ENCODE results near the gene PKP4. TPM values are rescaled to one million over a fixed set of nuclear protein-coding genes. Genes with fewer than 3 reads are reported as not detected.

PKP4 gene
- total RNA-seq, 1 experiment from 2014 or later = 40.1 TPM

GRCh38 chr2:158477202-158477601, 20.4 kb downstream of the PKP4 start:
- DNase-seq = no peak
- no peaks in the 10 kb centered on the region for H3K36me3 ChIP-seq (ENCODE audit: low read depth, low read length)
- ATAC-seq = no peak
- intact Hi-C loops (cut with micrococcal nuclease) = no loop called here
- ChIA-PET POLR2A (ENCODE audit: unreplicated experiment) (no interaction called here), CTCF (no interaction called here)
- no peaks in the 10 kb centered on the region for H3K9me2 ChIP-seq (replicated peaks; ENCODE audit: low read length)
- no peaks in the 10 kb centered on the region for H3K9me3 ChIP-seq (ENCODE audit: low read length)
- H2AFZ ChIP-seq (ENCODE audit: low read length) = no peak overlapping the region
- no peak overlapping the region for H3K4me3 ChIP-seq (ENCODE audit: low read length)
- H4K20me1 ChIP-seq (ENCODE audit: low read length) = no peaks in the 10 kb centered on the region
- peaks cover 2% of the 10 kb centered on the region; the same call in 1 of the 2 replicates for H3K79me2 ChIP-seq (ENCODE audit: low read length)
- BruUV-seq (replicated peaks) = no TSS peak
- H3K27me3 ChIP-seq (ENCODE audit: low read length) = no peaks in the 10 kb centered on the region
- H3F3A ChIP-seq (ENCODE audit: low read length, unreplicated experiment) = no peaks in the 10 kb centered on the region
- no peak overlapping the region for H3K4me2 ChIP-seq (ENCODE audit: low read length)
- H3K4me1 ChIP-seq (ENCODE audit: insufficient read depth, low read length) = no peaks in the 10 kb centered on the region
- TF ChIP-seq EZH2phosphoT487 (IDR thresholded peaks at IDR 0.05; ENCODE audit: borderline replicate concordance, low read length) (no peak), EZH2 (IDR thresholded peaks at IDR 0.05; ENCODE audit: low read length, unreplicated experiment) (no peak), CTCF (conservative IDR thresholded peaks at IDR 0.05; ENCODE audit: low read depth, low read length) (no peak)
- H3K9ac ChIP-seq (ENCODE audit: low read length) = no peak overlapping the region
- no peak overlapping the region for H3K27ac ChIP-seq (ENCODE audit: low read length)

DNA sequence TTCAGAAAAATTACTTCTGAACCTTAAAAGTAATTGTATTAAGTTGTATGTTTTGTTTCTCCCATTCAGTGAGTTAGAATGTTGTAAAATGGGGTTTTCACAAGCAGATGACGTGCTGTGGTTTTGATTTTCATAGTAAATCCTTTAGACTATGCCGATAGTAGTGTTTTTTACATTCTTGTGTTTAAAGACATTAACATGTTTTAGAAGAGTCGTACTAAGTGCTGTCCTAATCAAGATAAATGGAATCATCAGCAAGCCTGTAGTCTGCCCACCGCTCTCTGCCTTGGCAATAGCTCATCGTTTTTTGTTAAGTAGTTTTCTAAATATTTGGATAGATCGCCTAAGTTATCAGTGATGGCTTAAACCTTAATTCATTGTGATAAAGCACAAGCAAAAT, 21.5 kb downstream of the PKP4 start:
- Histone ChIP-seq H3K4me2 (ENCODE audit: low read length) (no peak overlapping the region), H3K4me3 (ENCODE audit: low read length) (no peak overlapping the region), H3K9me2 (replicated peaks; ENCODE audit: low read length) (no peaks in the 10 kb centered on the region), H2AFZ (ENCODE audit: low read length) (no peak overlapping the region), H3K79me2 (ENCODE audit: low read length) (peaks cover 10% of the 10 kb centered on the region; the same call in 1 of the 2 replicates), H3K27ac (ENCODE audit: low read length) (no peak overlapping the region), H3F3A (ENCODE audit: low read length, unreplicated experiment) (no peaks in the 10 kb centered on the region), H3K27me3 (ENCODE audit: low read length) (no peaks in the 10 kb centered on the region), H3K9me3 (ENCODE audit: low read length) (no peaks in the 10 kb centered on the region), H4K20me1 (ENCODE audit: low read length) (no peaks in the 10 kb centered on the region), H3K4me1 (ENCODE audit: insufficient read depth, low read length) (0 out of 2 replicates have a peak, but pooled peaks cover 5% of the 10 kb centered on the region), H3K36me3 (ENCODE audit: low read depth, low read length) (no peaks in the 10 kb centered on the region), H3K9ac (ENCODE audit: low read length) (no peak overlapping the region)
- POLR2A ChIA-PET (ENCODE audit: unreplicated experiment) = interaction anchor here (0.6 to 0.7 kb wide), 2 partner anchors 567 to 1137 kb away, joined by 3 to 6 read pairs; no protein-coding TSS in a partner anchor
- no TSS peak for BruUV-seq (replicated peaks)
- no peak for TF ChIP-seq CTCF (conservative IDR thresholded peaks at IDR 0.05; ENCODE audit: low read depth, low read length)
- no peak for TF ChIP-seq EZH2 (IDR thresholded peaks at IDR 0.05; ENCODE audit: low read length, unreplicated experiment)
- TF ChIP-seq EZH2phosphoT487 (IDR thresholded peaks at IDR 0.05; ENCODE audit: borderline replicate concordance, low read length) = no peak
- CTCF ChIA-PET = no interaction called here
- no peak for ATAC-seq
- intact Hi-C loops (cut with micrococcal nuclease) = no loop called here
- no peak for DNase-seq

- Histone ChIP-seq H3K79me2 (ENCODE audit: low read length) (peaks cover 16% of the 10 kb centered on the region), H3K36me3 (ENCODE audit: low read depth, low read length) (no peaks in the 10 kb centered on the region), H3K9ac (ENCODE audit: low read length) (no peak overlapping the region), H3K4me3 (ENCODE audit: low read length) (no peak overlapping the region), H2AFZ (ENCODE audit: low read length) (no peak overlapping the region), H3K27me3 (ENCODE audit: low read length) (no peaks in the 10 kb centered on the region), H3K4me2 (ENCODE audit: low read length) (no peak overlapping the region), H3K9me3 (ENCODE audit: low read length) (no peaks in the 10 kb centered on the region), H3K4me1 (ENCODE audit: insufficient read depth, low read length) (0 out of 2 replicates have a peak, but pooled peaks cover 5% of the 10 kb centered on the region), H3F3A (ENCODE audit: low read length, unreplicated experiment) (no peaks in the 10 kb centered on the region), H3K9me2 (replicated peaks; ENCODE audit: low read length) (no peaks in the 10 kb centered on the region), H3K27ac (ENCODE audit: low read length) (no peak overlapping the region), H4K20me1 (ENCODE audit: low read length) (no peaks in the 10 kb centered on the region)
- BruUV-seq (replicated peaks) = no TSS peak
- DNase-seq = no peak
- ATAC-seq = no peak
- CTCF ChIA-PET = no interaction called here
- POLR2A ChIA-PET (ENCODE audit: unreplicated experiment) = no interaction called here
- intact Hi-C loops (cut with micrococcal nuclease) = no loop called here
- TF ChIP-seq CTCF (conservative IDR thresholded peaks at IDR 0.05; ENCODE audit: low read depth, low read length) (no peak), EZH2 (IDR thresholded peaks at IDR 0.05; ENCODE audit: low read length, unreplicated experiment) (no peak), EZH2phosphoT487 (IDR thresholded peaks at IDR 0.05; ENCODE audit: borderline replicate concordance, low read length) (no peak)
These were observed 22.1 kb downstream of the PKP4 start for GRCh38 chr2:158478816-158479215.
